Nephron (organoid): ENCODE data around the gene EMC10.
A peak's percentile ranks its signal among the peaks of the same experiment; 100 is the strongest.

Experiments used
- H3K27ac Mint-ChIP-seq, 3 experiments: 2 replicates each; pipeline ENCODE4 v1.8.0; 2020; ENCODE audit warnings: mixed read lengths in 3 of 3, mild to moderate bottlenecking in 2 of 3, moderate library complexity in 1 of 3
- H3K27me3 Mint-ChIP-seq: 2 replicates; pipeline ENCODE4 v1.8.0; 2021; ENCODE audit warnings: low read depth, mild to moderate bottlenecking, moderate library complexity, mixed read lengths
- H3K36me3 Mint-ChIP-seq: 2 replicates; pipeline ENCODE4 v1.8.0; 2020; ENCODE audit warnings: low read depth, mixed read lengths
- H3K4me1 Mint-ChIP-seq: 2 replicates; pipeline ENCODE4 v1.8.0; 2020; ENCODE audit warnings: mixed read lengths
- H3K4me3 Mint-ChIP-seq, 3 experiments: 2 replicates each; pipeline ENCODE4 v1.8.0; 2020; ENCODE audit warnings: mild to moderate bottlenecking in 3 of 3, mixed read lengths in 3 of 3, moderate library complexity in 2 of 3
- H3K9me3 Mint-ChIP-seq: 2 replicates; pipeline ENCODE4 v1.8.0; 2020; ENCODE audit warnings: mixed read lengths
- TF ChIP-seq, protein P1 (sequence below), 3 experiments: fragments of 200-600 bp; sonication (generic); IDR thresholded peaks; one replicate each; pipeline ENCODE4 v1.5.0; 2021; ENCODE audit warnings: antibody characterized with exemption in 3 of 3; ENCODE audit not compliant: unreplicated experiment in 3 of 3

EMC10 gene

GRCh38 chr19:50488389-50489194 is 12.3 kb downstream of the EMC10 start:
- peaks cover 54% of the 10 kb centered on the region for H3K27me3 Mint-ChIP-seq
- peaks cover 29% of the 10 kb centered on the region for H3K36me3 Mint-ChIP-seq
- peak overlapping the region; percentile 77 to 90 (median 83) for H3K27ac Mint-ChIP-seq
- H3K4me3 Mint-ChIP-seq = peak overlapping the region; percentile 75 to 84 (median 76)
- H3K9me3 Mint-ChIP-seq = peaks cover 5% of the 10 kb centered on the region
- TF ChIP-seq, protein P1, sequence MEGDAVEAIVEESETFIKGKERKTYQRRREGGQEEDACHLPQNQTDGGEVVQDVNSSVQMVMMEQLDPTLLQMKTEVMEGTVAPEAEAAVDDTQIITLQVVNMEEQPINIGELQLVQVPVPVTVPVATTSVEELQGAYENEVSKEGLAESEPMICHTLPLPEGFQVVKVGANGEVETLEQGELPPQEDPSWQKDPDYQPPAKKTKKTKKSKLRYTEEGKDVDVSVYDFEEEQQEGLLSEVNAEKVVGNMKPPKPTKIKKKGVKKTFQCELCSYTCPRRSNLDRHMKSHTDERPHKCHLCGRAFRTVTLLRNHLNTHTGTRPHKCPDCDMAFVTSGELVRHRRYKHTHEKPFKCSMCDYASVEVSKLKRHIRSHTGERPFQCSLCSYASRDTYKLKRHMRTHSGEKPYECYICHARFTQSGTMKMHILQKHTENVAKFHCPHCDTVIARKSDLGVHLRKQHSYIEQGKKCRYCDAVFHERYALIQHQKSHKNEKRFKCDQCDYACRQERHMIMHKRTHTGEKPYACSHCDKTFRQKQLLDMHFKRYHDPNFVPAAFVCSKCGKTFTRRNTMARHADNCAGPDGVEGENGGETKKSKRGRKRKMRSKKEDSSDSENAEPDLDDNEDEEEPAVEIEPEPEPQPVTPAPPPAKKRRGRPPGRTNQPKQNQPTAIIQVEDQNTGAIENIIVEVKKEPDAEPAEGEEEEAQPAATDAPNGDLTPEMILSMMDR (IDR thresholded peaks at IDR 0.05; ENCODE audit: unreplicated experiment in 3 of 3) = no peak
- peaks cover 40% of the 10 kb centered on the region for H3K4me1 Mint-ChIP-seq

GRCh38 chr19:50489461-50490011 is 13.2 kb downstream of the EMC10 start:
- Mint-ChIP-seq H3K4me3 (peak overlapping the region; percentile 75 to 84 (median 77)), H3K27me3 (peaks cover 56% of the 10 kb centered on the region), H3K4me1 (peaks cover 40% of the 10 kb centered on the region), H3K9me3 (peaks cover 5% of the 10 kb centered on the region), H3K27ac (peak overlapping the region; percentile 77 to 90 (median 83)), H3K36me3 (peaks cover 28% of the 10 kb centered on the region)
- TF ChIP-seq, protein P1 (IDR thresholded peaks at IDR 0.05; ENCODE audit: unreplicated experiment in 3 of 3) = no peak

DNA sequence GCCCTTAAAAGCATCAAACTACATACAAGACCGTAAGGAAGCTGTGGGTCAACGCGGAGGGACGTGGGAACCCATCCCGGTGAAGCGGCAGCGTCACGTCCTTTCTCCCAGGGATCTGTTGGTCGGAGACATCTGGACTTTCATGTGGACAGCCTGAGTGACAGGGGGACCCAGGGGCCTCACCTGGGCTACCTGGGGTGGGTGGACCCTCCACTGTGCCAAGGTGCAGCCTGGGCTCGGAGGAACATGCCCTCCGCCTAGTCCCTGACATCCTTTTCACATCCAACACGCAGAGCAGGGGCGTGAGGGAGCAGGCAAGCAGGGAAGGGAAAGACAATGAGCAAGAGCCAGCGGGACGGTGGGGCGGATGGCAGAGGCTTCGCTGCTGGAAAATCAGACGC is 14.1 kb downstream of the EMC10 start:
- peaks cover 19% of the 10 kb centered on the region for H3K36me3 Mint-ChIP-seq

GRCh38 chr19:50490991-50491472 is 14.7 kb downstream of the EMC10 start:
- Mint-ChIP-seq H3K9me3 (peaks cover 5% of the 10 kb centered on the region), H3K27me3 (peaks cover 62% of the 10 kb centered on the region), H3K4me3 (peak overlapping the region; percentile 51 to 76 (median 69)), H3K36me3 (peaks cover 13% of the 10 kb centered on the region), H3K4me1 (peaks cover 40% of the 10 kb centered on the region), H3K27ac (peak overlapping the region; percentile 15 to 89 (median 79))
- TF ChIP-seq, protein P1 (IDR thresholded peaks at IDR 0.05; ENCODE audit: unreplicated experiment in 3 of 3) = no peak

More for the DNA sequence above, 14.1 kb downstream of the EMC10 start:
- Mint-ChIP-seq H3K9me3 (peaks cover 5% of the 10 kb centered on the region), H3K27me3 (peaks cover 60% of the 10 kb centered on the region), H3K4me3 (peak overlapping the region; percentile 38 to 76 (median 69)), H3K27ac (peak overlapping the region; percentile 15 to 89 (median 79)), H3K4me1 (peaks cover 40% of the 10 kb centered on the region)
- TF ChIP-seq, protein P1 (IDR thresholded peaks at IDR 0.05; ENCODE audit: unreplicated experiment in 3 of 3) = no peak

- peak overlapping the region; percentile 15 to 61 (median 58) for H3K27ac Mint-ChIP-seq
- H3K4me3 Mint-ChIP-seq = peak overlapping the region; percentile 51 to 79 (median 76)
- TF ChIP-seq, protein P1 (IDR thresholded peaks at IDR 0.05; ENCODE audit: unreplicated experiment in 3 of 3) = no peak
Observed at GRCh38 chr19:50492303-50493052, 16.2 kb downstream of the EMC10 start.

More at GRCh38 chr19:50492303-50493052, 16.2 kb downstream of the EMC10 start:
- Mint-ChIP-seq H3K9me3 (peaks cover 5% of the 10 kb centered on the region), H3K36me3 (peaks cover 6% of the 10 kb centered on the region), H3K27me3 (peaks cover 62% of the 10 kb centered on the region), H3K4me1 (peaks cover 40% of the 10 kb centered on the region)
